ENCODE measurements around the gene UBQLN3. TPM values are rescaled to one million over a fixed set of nuclear protein-coding genes. Genes with fewer than 3 reads are reported as not detected.

UBQLN3 gene
- total and polyA plus RNA-seq, 2 of the 13 experiments (the other 11 are each of a cell fraction or from before 2014, with no cell fraction given) = 0.08 TPM; not detected in 1

- TF ChIP-seq, protein P1, sequence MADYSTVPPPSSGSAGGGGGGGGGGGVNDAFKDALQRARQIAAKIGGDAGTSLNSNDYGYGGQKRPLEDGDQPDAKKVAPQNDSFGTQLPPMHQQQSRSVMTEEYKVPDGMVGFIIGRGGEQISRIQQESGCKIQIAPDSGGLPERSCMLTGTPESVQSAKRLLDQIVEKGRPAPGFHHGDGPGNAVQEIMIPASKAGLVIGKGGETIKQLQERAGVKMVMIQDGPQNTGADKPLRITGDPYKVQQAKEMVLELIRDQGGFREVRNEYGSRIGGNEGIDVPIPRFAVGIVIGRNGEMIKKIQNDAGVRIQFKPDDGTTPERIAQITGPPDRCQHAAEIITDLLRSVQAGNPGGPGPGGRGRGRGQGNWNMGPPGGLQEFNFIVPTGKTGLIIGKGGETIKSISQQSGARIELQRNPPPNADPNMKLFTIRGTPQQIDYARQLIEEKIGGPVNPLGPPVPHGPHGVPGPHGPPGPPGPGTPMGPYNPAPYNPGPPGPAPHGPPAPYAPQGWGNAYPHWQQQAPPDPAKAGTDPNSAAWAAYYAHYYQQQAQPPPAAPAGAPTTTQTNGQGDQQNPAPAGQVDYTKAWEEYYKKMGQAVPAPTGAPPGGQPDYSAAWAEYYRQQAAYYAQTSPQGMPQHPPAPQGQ (CRISPR knock-in tag; IDR thresholded peaks at IDR 0.05; ENCODE audit: borderline replicate concordance) = no peak
Observed at GRCh38 chr11:5528495-5528894, 18.7 kb upstream of the UBQLN3 start (continued).

GRCh38 chr11:5527716-5528115, 18.0 kb upstream of the UBQLN3 start:
- TF ChIP-seq POLR2G (IDR thresholded peaks at IDR 0.05; ENCODE audit: low read depth, low read length) (no peak), MNT (IDR thresholded peaks at IDR 0.05) (no peak), MEF2D (CRISPR knock-in tag; IDR thresholded peaks at IDR 0.05) (no peak), KMT2A (CRISPR knock-in tag; IDR thresholded peaks at IDR 0.05) (no peak), SNAI1 (CRISPR knock-in tag; IDR thresholded peaks at IDR 0.05; ENCODE audit: borderline replicate concordance) (no peak), SMARCC2 (IDR thresholded peaks at IDR 0.05) (no peak), NCOR1 (IDR thresholded peaks at IDR 0.05; ENCODE audit: borderline replicate concordance, low read length) (no peak), ZNF550 (CRISPR knock-in tag; IDR thresholded peaks at IDR 0.05; ENCODE audit: borderline replicate concordance) (no peak), ZNF235 (CRISPR knock-in tag; IDR thresholded peaks at IDR 0.05; ENCODE audit: borderline replicate concordance) (no peak), NCOA1 (CRISPR knock-in tag; IDR thresholded peaks at IDR 0.05) (no peak), ZNF34 (CRISPR knock-in tag; IDR thresholded peaks at IDR 0.05; ENCODE audit: borderline replicate concordance) (no peak), NCOA5 (CRISPR knock-in tag; IDR thresholded peaks at IDR 0.05) (no peak)
- TF ChIP-seq, protein P2, sequence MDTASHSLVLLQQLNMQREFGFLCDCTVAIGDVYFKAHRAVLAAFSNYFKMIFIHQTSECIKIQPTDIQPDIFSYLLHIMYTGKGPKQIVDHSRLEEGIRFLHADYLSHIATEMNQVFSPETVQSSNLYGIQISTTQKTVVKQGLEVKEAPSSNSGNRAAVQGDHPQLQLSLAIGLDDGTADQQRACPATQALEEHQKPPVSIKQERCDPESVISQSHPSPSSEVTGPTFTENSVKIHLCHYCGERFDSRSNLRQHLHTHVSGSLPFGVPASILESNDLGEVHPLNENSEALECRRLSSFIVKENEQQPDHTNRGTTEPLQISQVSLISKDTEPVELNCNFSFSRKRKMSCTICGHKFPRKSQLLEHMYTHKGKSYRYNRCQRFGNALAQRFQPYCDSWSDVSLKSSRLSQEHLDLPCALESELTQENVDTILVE (CRISPR knock-in tag; IDR thresholded peaks at IDR 0.05) = no peak
- no peak for DNase-seq (ENCODE audit: low spot score)
- intact Hi-C loops (cut with micrococcal nuclease; ENCODE audit: unreplicated experiment) (no loop called here), in situ Hi-C loops (cut with HindIII; ENCODE audit: extremely low pct_ligation_motif_present, low pct_unique_long_range_greater_than_20kb) (no loop called here)
- no TSS peak for BruUV-seq (replicated peaks)
- Histone ChIP-seq H3K4me3 (replicated peaks in 1 of 3; ENCODE audit: insufficient read depth in 1 of 3, low read depth in 2 of 3, low read length in 3 of 3) (no peak overlapping the region), H3K79me2 (ENCODE audit: insufficient read depth, low read length) (no peaks in the 10 kb centered on the region), H2AFZ (ENCODE audit: low read length) (no peak overlapping the region), H3K4me1 (ENCODE audit: insufficient read depth, low read length) (no peaks in the 10 kb centered on the region), H3K9me3 (ENCODE audit: low read length) (no peaks in the 10 kb centered on the region), H3K4me2 (ENCODE audit: low read depth, low read length) (no peak overlapping the region), H4K20me1 (ENCODE audit: insufficient read depth, low read length) (no peaks in the 10 kb centered on the region), H3K27ac (ENCODE audit: extremely low read length, insufficient read depth, low read length) (no peak overlapping the region), H3K36me3 (replicated peaks in 1 of 2; ENCODE audit: control insufficient read depth in 1 of 2, insufficient read depth in 2 of 2, low read length in 2 of 2) (no peaks in the 10 kb centered on the region), H3K9ac (ENCODE audit: insufficient read depth, low read depth, low read length) (no peak overlapping the region), H3K27me3 (ENCODE audit: control insufficient read depth in 1 of 2, insufficient read depth in 2 of 2, low read length in 2 of 2) (peaks cover 0 to 15% of the 10 kb centered on the region in 2 experiments; a peak in 2 of 5 replicates)
- no CpG with 5 or more reads among the region's 5 CpGs for WGBS (ENCODE audit: low lambda C conversion rate)
- ATAC-seq = no peak
- FAIRE-seq = no peak
- ChIA-PET CTCF (ENCODE audit: low intra/inter-chr PET ratio, low total read pairs) (no interaction called here), POLR2A (no interaction called here)
